ENCODE results near the gene GNAO1.

The GNAO1 gene

DNA sequence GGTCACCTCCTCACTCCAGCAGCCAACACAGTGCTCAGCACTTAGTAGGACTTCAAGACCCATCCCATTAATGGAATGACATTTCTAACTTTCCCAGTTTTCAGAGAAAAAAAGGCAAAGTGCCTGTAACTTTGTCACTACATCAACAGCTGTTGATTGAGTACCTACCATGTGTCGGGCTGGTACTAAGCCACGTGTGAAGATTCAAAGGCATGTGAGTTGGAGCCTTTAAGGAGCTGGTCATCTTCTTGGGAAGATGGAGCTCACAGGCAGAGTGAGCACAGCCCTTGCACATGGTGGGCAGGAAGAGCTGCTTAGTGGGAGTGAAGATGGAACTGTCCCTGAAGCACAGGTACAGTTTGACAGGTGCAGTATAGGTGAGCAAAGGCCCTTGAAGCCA lies 88.6 kb downstream of the GNAO1 start:
- Histone ChIP-seq H3K4me3 (ENCODE audit: low read depth in 1 of 2, low read length in 1 of 2) (no peak overlapping the region), H3K9me3 (no peaks in the 10 kb centered on the region), H3K27ac (no peak overlapping the region), H3K36me3 (no peaks in the 10 kb centered on the region), H3K4me1 (ENCODE audit: control insufficient read depth in 1 of 2, insufficient read depth in 1 of 2, low read depth in 1 of 2, low read length in 1 of 2) (no peaks in the 10 kb centered on the region), H3K27me3 (no peaks in the 10 kb centered on the region)
- TF ChIP-seq CTCF (IDR thresholded peaks at IDR 0.05) = no peak

- H3K4me3 ChIP-seq (ENCODE audit: low read depth in 1 of 2, low read length in 1 of 2) = no peak overlapping the region
Measured at GRCh38 chr16:56281249-56281805, 90.0 kb downstream of the GNAO1 start.

DNA sequence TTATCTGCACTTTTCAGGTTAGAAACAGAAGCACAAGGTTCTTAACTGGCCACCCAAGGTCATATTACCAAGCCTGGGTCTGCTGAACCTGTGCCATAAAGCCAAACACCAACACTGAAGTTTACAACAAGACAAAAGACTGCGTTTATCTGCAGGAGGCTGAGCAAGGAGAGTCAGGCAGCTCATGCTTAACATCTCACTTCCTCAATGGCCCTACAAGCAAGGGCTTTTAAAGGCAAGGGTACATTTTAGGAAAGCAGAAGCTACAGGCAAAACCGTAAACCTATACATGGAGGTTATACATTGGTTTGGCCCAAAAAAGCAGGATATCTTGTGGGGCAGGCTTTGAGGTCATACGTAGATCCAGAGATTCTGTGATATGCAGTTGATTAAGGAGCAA lies 91.2 kb downstream of the GNAO1 start:
- no peak overlapping the region for H3K4me3 ChIP-seq (ENCODE audit: low read depth in 1 of 2, low read length in 1 of 2)

More at GRCh38 chr16:56281249-56281805, 90.0 kb downstream of the GNAO1 start:
- H3K4me1 ChIP-seq (ENCODE audit: control insufficient read depth in 1 of 2, insufficient read depth in 1 of 2, low read depth in 1 of 2, low read length in 1 of 2) = no peaks in the 10 kb centered on the region
- H3K9me3 ChIP-seq = no peaks in the 10 kb centered on the region
- TF ChIP-seq CTCF (IDR thresholded peaks at IDR 0.05) = no peak
- H3K36me3 ChIP-seq = no peaks in the 10 kb centered on the region
- no peak overlapping the region for H3K27ac ChIP-seq
- H3K27me3 ChIP-seq = no peaks in the 10 kb centered on the region

GRCh38 chr16:56284521-56284920 lies 93.2 kb downstream of the GNAO1 start:
- H3K4me3 ChIP-seq (ENCODE audit: low read depth in 1 of 2, low read length in 1 of 2) = no peak overlapping the region
- H3K4me1 ChIP-seq (ENCODE audit: control insufficient read depth in 1 of 2, insufficient read depth in 1 of 2, low read depth in 1 of 2, low read length in 1 of 2) = no peaks in the 10 kb centered on the region
- H3K36me3 ChIP-seq = no peaks in the 10 kb centered on the region
- no peak overlapping the region for H3K27ac ChIP-seq
- no peaks in the 10 kb centered on the region for H3K27me3 ChIP-seq
- TF ChIP-seq CTCF (IDR thresholded peaks at IDR 0.05) = no peak
- no peaks in the 10 kb centered on the region for H3K9me3 ChIP-seq

More for the DNA sequence above, 91.2 kb downstream of the GNAO1 start:
- H3K27me3 ChIP-seq = no peaks in the 10 kb centered on the region
- no peaks in the 10 kb centered on the region for H3K9me3 ChIP-seq
- no peaks in the 10 kb centered on the region for H3K36me3 ChIP-seq
- TF ChIP-seq CTCF (IDR thresholded peaks at IDR 0.05) = no peak
- H3K27ac ChIP-seq = no peak overlapping the region
- H3K4me1 ChIP-seq (ENCODE audit: control insufficient read depth in 1 of 2, insufficient read depth in 1 of 2, low read depth in 1 of 2, low read length in 1 of 2) = no peaks in the 10 kb centered on the region

DNA sequence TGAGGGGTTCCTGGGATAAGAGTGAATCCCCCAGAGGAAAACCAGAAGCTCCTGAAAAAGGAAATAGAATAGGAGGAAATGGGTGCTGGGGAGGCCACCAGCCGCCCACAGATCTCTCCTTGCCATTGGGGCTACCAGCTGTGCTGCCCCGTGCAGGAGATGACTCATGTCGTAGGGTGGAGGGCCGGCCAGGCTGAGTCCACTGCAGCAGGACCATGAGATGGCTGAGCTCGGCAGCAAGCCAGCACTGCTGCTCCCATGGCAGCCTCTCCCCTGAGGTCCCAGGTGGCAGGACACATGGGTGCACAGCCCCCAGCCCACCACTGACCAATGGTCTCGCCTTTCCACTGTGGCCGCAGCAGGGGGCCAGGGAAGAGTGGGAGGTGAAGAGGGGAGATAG lies 95.5 kb downstream of the GNAO1 start:
- no peaks in the 10 kb centered on the region for H3K36me3 ChIP-seq
- no peaks in the 10 kb centered on the region for H3K27me3 ChIP-seq
- no peak overlapping the region for H3K27ac ChIP-seq
- no peaks in the 10 kb centered on the region for H3K9me3 ChIP-seq
- no peaks in the 10 kb centered on the region for H3K4me1 ChIP-seq (ENCODE audit: control insufficient read depth in 1 of 2, insufficient read depth in 1 of 2, low read depth in 1 of 2, low read length in 1 of 2)
- no peak for TF ChIP-seq CTCF (IDR thresholded peaks at IDR 0.05)
- H3K4me3 ChIP-seq (ENCODE audit: low read depth in 1 of 2, low read length in 1 of 2) = no peak overlapping the region

GRCh38 chr16:56288019-56288418 lies 96.7 kb downstream of the GNAO1 start:
- no peaks in the 10 kb centered on the region for H3K27me3 ChIP-seq
- H3K4me3 ChIP-seq (ENCODE audit: low read depth in 1 of 2, low read length in 1 of 2) = no peak overlapping the region
- H3K4me1 ChIP-seq (ENCODE audit: control insufficient read depth in 1 of 2, insufficient read depth in 1 of 2, low read depth in 1 of 2, low read length in 1 of 2) = no peaks in the 10 kb centered on the region
- H3K27ac ChIP-seq = no peak overlapping the region
- no peak for TF ChIP-seq CTCF (IDR thresholded peaks at IDR 0.05)
- H3K9me3 ChIP-seq = no peaks in the 10 kb centered on the region
- H3K36me3 ChIP-seq = no peaks in the 10 kb centered on the region

Data from neutrophil (primary cell).